Measurements from ENCODE around the gene NDUFV3. TPM values are rescaled to one million over a fixed set of nuclear protein-coding genes. Genes with fewer than 3 reads are reported as not detected.
"Not testable (repeated sequence)": the region's sequence is repeated elsewhere in the genome, so short reads cannot be mapped to it uniquely, and the experiment has no call there.

Gene NDUFV3
- total RNA-seq, 2 donors from 2014 or later: 32.9 to 54.0 TPM

DNA sequence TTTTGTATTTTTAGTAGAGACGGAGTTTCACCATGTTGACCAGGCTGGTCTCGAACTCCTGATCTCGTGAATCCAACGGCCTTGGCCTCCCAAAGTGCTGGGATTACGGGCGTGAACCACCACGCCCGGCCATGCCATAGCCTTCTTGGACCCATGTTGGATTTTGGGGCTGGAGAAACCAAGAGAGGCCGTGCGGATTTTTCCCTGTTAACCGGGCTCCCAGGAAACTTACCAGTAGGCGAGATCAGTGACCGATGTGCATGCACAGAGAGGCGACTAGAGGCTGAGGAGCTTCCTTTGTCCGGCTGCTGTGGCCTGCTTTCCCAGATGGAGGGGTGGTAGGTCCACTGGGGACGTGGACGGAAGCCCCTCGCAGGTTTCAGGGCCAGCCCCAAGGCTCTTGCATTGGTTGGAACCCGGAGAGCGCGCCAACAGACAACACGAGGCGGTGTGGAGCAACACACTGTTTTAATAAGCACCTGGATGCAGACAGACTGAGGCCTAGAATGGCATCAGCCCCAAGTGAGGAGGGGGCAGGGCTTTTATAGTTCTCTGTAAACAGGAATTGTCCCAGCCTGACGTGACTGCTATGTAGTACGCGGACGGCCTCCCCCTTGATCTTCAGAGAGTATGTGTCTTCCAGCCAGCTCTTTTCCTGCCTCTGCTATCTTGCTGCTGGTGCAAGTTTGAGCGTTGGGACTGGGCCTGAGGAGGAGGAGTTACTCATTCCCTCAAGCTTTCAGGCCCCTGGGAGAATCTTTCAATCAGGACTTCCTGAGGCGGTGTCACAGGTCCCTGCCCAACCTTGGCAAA lies 32.2 kb downstream of the NDUFV3 start, which contains the start of gene ERVH48-1:
Gene ERVH48-1 (minus strand): TSS at position 517 of the 813 bp plus-strand sequence. CDS start 6,624 bp downstream, outside the sequence.
- H3K27me3 Mint-ChIP-seq: no peaks in the 10 kb centered on the region
- no peaks in the 10 kb centered on the region for H3K9me3 Mint-ChIP-seq
- H3K4me1 Mint-ChIP-seq (ENCODE audit: low read depth in 2 of 2): peaks cover 14 to 15% of the 10 kb centered on the region in 2 donors
- H3K27ac Mint-ChIP-seq: peak within 1 kb of the TSS; percentile 58 to 61
- no peaks in the 10 kb centered on the region for H3K36me3 Mint-ChIP-seq
- DNase-seq (ENCODE audit: low spot score) (no peak), ATAC-seq (no peak)
- peak within 1 kb of the TSS; percentile 62 for H3K4me3 Mint-ChIP-seq

GRCh38 chr21:42927474-42928200 lies 34.5 kb downstream of the NDUFV3 start:
- H3K27me3 Mint-ChIP-seq; H3K27ac Mint-ChIP-seq; ATAC-seq; H3K9me3 Mint-ChIP-seq; DNase-seq (ENCODE audit: low spot score); H3K36me3 Mint-ChIP-seq; H3K4me3 Mint-ChIP-seq: not testable (repeated sequence)
- peaks cover 14 to 16% of the 10 kb centered on the region in 2 donors for H3K4me1 Mint-ChIP-seq (ENCODE audit: low read depth in 2 of 2)

GRCh38 chr21:42929969-42930368 lies 36.9 kb downstream of the NDUFV3 start:
- no peaks in the 10 kb centered on the region for H3K36me3 Mint-ChIP-seq
- no peaks in the 10 kb centered on the region for H3K27me3 Mint-ChIP-seq
- no peaks in the 10 kb centered on the region for H3K9me3 Mint-ChIP-seq
- H3K4me3 Mint-ChIP-seq: no peak overlapping the region
- H3K4me1 Mint-ChIP-seq (ENCODE audit: low read depth in 2 of 2): peaks cover 0 to 5% of the 10 kb centered on the region in 2 donors
- DNase-seq (ENCODE audit: low spot score): no peak
- no peak for ATAC-seq
- H3K27ac Mint-ChIP-seq: no peak overlapping the region

DNA sequence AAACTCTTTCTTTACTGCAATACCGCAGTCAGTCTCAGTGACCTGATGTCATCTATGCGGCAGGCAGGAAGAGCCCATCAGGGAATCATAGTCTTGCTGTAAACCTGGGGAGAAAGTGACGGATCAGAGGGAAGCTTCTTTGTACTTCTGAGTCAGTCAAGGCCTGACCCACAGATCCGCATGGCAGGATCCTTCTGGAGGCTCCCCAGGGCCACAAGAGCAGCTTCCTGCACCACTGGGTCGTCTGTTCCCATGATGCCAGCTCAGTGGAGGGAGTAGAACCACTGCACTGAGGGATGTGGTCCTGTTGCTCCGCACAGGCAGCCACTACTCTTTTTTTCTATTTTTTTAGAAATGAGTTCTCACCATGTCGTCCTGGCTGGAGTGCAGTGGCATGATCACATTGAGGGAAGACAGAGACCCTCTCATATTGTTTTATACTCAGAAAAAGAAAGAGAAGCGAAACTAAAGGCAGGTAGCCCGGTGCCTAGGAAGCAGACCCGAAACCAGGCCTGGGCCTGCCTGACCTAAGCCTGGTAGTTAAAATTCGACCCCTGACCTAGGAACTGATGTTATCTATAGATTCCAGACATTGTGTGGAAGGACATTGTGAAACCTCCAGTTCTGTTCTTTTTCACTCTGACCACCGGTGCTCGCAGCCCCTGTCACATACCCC lies 38.6 kb downstream of the NDUFV3 start:
- Mint-ChIP-seq H3K27me3 (no peaks in the 10 kb centered on the region), H3K4me3 (no peak overlapping the region), H3K4me1 (ENCODE audit: low read depth in 2 of 2) (peaks cover 0 to 5% of the 10 kb centered on the region in 2 donors), H3K27ac (no peak overlapping the region), H3K36me3 (no peaks in the 10 kb centered on the region), H3K9me3 (no peaks in the 10 kb centered on the region)
- DNase-seq (ENCODE audit: low spot score) (no peak), ATAC-seq (no peak)

- H3K27ac Mint-ChIP-seq, ATAC-seq: not testable (repeated sequence)
These were observed 39.4 kb downstream of the NDUFV3 start for GRCh38 chr21:42932378-42933136.

GRCh38 chr21:42933137-42933970 lies 40.2 kb downstream of the NDUFV3 start:
- not testable (repeated sequence) for H3K9me3 Mint-ChIP-seq; H3K4me3 Mint-ChIP-seq; DNase-seq (ENCODE audit: low spot score); H3K27me3 Mint-ChIP-seq; H3K36me3 Mint-ChIP-seq; ATAC-seq; H3K4me1 Mint-ChIP-seq (ENCODE audit: low read depth in 2 of 2); H3K27ac Mint-ChIP-seq

More at GRCh38 chr21:42932378-42933136, 39.4 kb downstream of the NDUFV3 start:
- H3K9me3 Mint-ChIP-seq; DNase-seq (ENCODE audit: low spot score); H3K4me1 Mint-ChIP-seq (ENCODE audit: low read depth in 2 of 2); H3K27me3 Mint-ChIP-seq; H3K4me3 Mint-ChIP-seq; H3K36me3 Mint-ChIP-seq: not testable (repeated sequence)

GRCh38 chr21:42933973-42934372 lies 40.9 kb downstream of the NDUFV3 start:
- ATAC-seq: not testable (repeated sequence)

GRCh38 chr21:42936360-42936759 lies 43.3 kb downstream of the NDUFV3 start:
- not testable (repeated sequence) for H3K4me3 Mint-ChIP-seq; H3K4me1 Mint-ChIP-seq (ENCODE audit: low read depth in 2 of 2); H3K36me3 Mint-ChIP-seq; H3K27ac Mint-ChIP-seq; ATAC-seq; H3K9me3 Mint-ChIP-seq; DNase-seq (ENCODE audit: low spot score); H3K27me3 Mint-ChIP-seq

More at GRCh38 chr21:42933973-42934372, 40.9 kb downstream of the NDUFV3 start:
- H3K27ac Mint-ChIP-seq; H3K36me3 Mint-ChIP-seq; H3K4me1 Mint-ChIP-seq (ENCODE audit: low read depth in 2 of 2); H3K9me3 Mint-ChIP-seq; H3K27me3 Mint-ChIP-seq; DNase-seq (ENCODE audit: low spot score); H3K4me3 Mint-ChIP-seq: not testable (repeated sequence)

DNA sequence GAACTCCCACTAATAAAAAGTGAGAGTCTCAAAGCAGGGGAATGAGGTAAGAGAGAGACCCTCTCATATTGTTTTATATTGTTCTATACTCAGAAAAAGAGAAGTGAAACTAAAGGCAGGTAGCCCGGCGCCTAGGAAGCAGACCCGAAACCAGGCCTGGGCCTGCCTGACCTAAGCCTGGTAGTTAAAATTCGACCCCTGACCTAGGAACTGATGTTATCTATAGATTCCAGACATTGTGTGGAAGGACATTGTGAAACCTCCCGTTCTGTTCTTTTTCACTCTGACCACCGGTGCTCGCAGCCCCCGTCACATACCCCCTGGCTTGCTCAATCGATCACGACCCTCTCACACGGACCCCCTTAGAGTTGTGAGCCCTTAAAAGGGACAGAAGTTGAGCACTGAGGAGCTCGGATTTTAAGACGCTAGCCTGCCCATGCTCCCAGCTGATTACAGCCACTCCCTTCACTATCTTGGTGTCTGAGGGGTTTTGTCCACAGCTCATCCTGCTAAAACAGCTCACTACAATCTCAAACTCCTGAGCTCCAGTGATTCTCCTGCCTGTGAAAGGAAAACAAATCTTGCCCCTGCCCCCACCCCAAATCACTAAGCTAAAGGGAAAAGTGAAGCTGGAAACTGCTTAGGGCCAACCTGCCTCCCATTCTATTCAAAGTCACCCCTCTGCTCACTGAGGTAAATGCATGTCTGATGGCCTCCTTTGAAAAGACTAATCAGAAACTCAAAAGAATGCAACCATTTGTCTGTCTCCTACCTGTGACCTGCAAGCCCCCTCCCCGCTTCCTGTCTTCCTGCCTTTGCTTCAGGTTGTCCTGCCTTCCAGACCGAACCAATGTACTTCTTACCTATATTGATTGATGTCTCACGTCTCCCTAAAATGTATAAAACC lies 44.2 kb downstream of the NDUFV3 start:
- H3K27me3 Mint-ChIP-seq; H3K27ac Mint-ChIP-seq; H3K36me3 Mint-ChIP-seq; H3K4me1 Mint-ChIP-seq (ENCODE audit: low read depth in 2 of 2); H3K4me3 Mint-ChIP-seq; H3K9me3 Mint-ChIP-seq; ATAC-seq; DNase-seq (ENCODE audit: low spot score): not testable (repeated sequence)

DNA sequence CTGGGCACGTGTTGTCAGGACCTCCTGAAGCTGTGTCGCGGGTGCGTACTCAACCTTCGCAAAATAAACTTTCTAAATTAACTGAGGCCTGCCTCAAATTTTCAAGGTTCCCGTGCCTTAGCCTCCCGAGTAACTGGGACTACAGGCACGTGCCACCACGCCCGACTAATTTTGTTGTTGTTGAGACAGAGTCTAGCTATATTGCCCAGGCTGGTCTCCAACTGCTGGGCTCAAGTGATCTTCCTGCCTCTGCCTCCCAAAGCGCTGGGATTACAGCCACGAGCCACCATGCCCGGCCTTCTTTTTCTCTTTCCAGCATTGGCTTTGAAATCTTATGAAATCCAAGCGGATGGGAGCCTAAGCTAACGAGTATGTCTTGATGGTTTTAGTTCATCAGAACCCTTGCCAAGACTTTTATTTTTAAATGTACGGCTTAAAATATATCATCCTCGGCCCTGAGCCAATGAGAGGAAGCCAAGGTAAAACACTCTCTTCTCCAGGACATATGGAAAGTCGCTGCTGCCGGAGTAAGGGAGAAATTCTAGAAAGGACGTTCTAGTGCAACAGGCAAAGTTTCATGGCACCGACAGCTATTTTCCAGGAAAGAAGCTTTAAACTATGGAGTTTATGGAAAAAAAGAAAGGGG lies 45.0 kb downstream of the NDUFV3 start:
- DNase-seq (ENCODE audit: low spot score): no peak
- H3K4me1 Mint-ChIP-seq (ENCODE audit: low read depth in 2 of 2): peaks cover 0 to 3% of the 10 kb centered on the region in 2 donors
- no peak overlapping the region for H3K27ac Mint-ChIP-seq
- no peak overlapping the region for H3K4me3 Mint-ChIP-seq
- no peaks in the 10 kb centered on the region for H3K9me3 Mint-ChIP-seq
- H3K27me3 Mint-ChIP-seq: no peaks in the 10 kb centered on the region
- no peak for ATAC-seq
- H3K36me3 Mint-ChIP-seq: no peaks in the 10 kb centered on the region

- H3K9me3 Mint-ChIP-seq; H3K27ac Mint-ChIP-seq; DNase-seq (ENCODE audit: low spot score); H3K36me3 Mint-ChIP-seq; H3K4me3 Mint-ChIP-seq; H3K4me1 Mint-ChIP-seq (ENCODE audit: low read depth in 2 of 2); ATAC-seq; H3K27me3 Mint-ChIP-seq: not testable (repeated sequence)
These were observed 45.5 kb downstream of the NDUFV3 start for GRCh38 chr21:42938606-42938995.
